Calu3 (cell line): ENCODE results near the gene MRPS9. TPM values are rescaled to one million over a fixed set of nuclear protein-coding genes. Genes with fewer than 3 reads are reported as not detected.

Experiments used
- BruUV-seq: library from RNA; stranded (reverse); fragments of 400-500 nt; replicated peaks from 2 replicates; lab custom pipeline; 2021; lab: Mats Ljungman, UMichigan
- CTCF ChIA-PET: fragments of 300-600 bp; sonication (Branson Sonifier 250); formaldehyde crosslinking; loops from one replicate; lab custom pipeline; 2022; ENCODE audit warnings: antibody characterized with exemption; lab: Charles Lee
- DNase-seq: peaks from one replicate; pipeline ENCODE4 v3.0.0; 2022
- H3K27ac Mint-ChIP-seq: one replicate; pipeline ENCODE4 v1.8.0; 2022; ENCODE audit warnings: mixed read lengths; ENCODE audit not compliant: unreplicated experiment
- H3K27me3 Mint-ChIP-seq: one replicate; pipeline ENCODE4 v1.8.0; 2022; ENCODE audit warnings: mixed read lengths; ENCODE audit not compliant: unreplicated experiment
- H3K36me3 Mint-ChIP-seq: one replicate; pipeline ENCODE4 v1.8.0; 2022; ENCODE audit warnings: mild to moderate bottlenecking, moderate library complexity, mixed read lengths; ENCODE audit not compliant: insufficient read depth, unreplicated experiment
- H3K4me1 Mint-ChIP-seq: one replicate; pipeline ENCODE4 v1.8.0; 2022; ENCODE audit warnings: mild to moderate bottlenecking, low read depth, mixed read lengths; ENCODE audit not compliant: unreplicated experiment
- H3K4me3 Mint-ChIP-seq: one replicate; pipeline ENCODE4 v1.8.0; 2022; ENCODE audit warnings: mild to moderate bottlenecking, low read depth, moderate library complexity, mixed read lengths; ENCODE audit not compliant: unreplicated experiment
- H3K9me3 Mint-ChIP-seq: one replicate; pipeline ENCODE4 v1.8.0; 2022; ENCODE audit warnings: low read depth, mixed read lengths; ENCODE audit not compliant: unreplicated experiment
- CTCF ChIP-seq: fragments of 200-600 bp; IDR thresholded peaks from one replicate; pipeline ENCODE4 v1.8.0; 2022; ENCODE audit warnings: antibody characterized with exemption; ENCODE audit not compliant: unreplicated experiment
- intact Hi-C: fragments of 100-400 bp; cut with micrococcal nuclease; formaldehyde crosslinking; loops from one replicate; pipeline ENCODE4 v1.10.0; 2022; ENCODE audit not compliant: unreplicated experiment
- total RNA-seq: library from RNA; stranded (reverse); gene quantifications from 2 replicates; pipeline ENCODE4 v1.2.3, GENCODE V29; 2022

The MRPS9 gene
- total RNA-seq, 1 experiment from 2014 or later: 33.9 TPM

DNA sequence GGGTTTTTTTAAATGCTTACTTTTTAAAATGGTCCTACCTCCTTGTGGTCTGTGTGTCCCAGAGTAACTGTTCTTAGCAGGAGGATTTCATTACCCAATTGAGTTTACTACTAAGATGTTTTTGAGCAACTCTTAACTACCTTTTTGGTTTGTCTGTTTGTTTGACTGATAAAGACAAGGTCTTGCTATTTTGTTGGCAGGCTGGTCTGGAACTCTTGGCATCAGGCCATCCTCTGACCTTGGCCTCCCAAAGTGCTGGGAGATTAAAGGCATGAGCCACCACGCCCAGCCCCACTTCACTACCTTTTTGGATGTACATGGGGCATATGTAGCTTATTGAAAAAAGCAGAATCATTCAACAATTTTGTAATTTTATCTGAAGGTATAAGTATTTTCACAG lies 14.9 kb downstream of the MRPS9 start:
- no peak overlapping the region for H3K4me3 Mint-ChIP-seq
- H3K4me1 Mint-ChIP-seq: no peaks in the 10 kb centered on the region
- peak; percentile 21 for DNase-seq
- CTCF ChIA-PET: no interaction called here
- intact Hi-C loops: no loop called here
- H3K9me3 Mint-ChIP-seq: peaks cover 2% of the 10 kb centered on the region
- H3K36me3 Mint-ChIP-seq: peaks cover 12% of the 10 kb centered on the region
- no peak overlapping the region for H3K27ac Mint-ChIP-seq
- no peak for TF ChIP-seq CTCF
- BruUV-seq: no TSS peak
- no peaks in the 10 kb centered on the region for H3K27me3 Mint-ChIP-seq

DNA sequence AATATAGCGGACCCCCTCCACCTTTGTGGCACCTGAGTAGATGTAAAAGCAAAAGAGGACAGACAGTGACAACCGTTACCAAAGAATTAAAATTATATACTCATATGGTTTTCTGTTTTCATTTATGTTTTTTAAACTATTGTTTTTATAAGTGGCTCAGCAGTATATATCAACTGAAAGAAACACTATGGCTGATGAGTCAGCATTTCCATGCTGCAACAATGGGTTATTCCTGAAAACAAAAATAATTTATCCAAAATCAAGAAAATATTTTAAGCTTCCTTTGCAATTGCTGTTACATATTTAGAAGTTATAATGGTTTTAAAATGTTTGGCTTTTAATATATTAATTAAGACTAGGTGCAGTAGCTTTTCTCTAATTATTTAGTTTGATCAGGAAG lies 17.7 kb downstream of the MRPS9 start:
- Mint-ChIP-seq H3K4me3 (no peak overlapping the region), H3K9me3 (peaks cover 2% of the 10 kb centered on the region), H3K27me3 (no peaks in the 10 kb centered on the region), H3K4me1 (no peaks in the 10 kb centered on the region), H3K27ac (no peak overlapping the region), H3K36me3 (peaks cover 12% of the 10 kb centered on the region)
- no TSS peak for BruUV-seq
- DNase-seq: no peak
- TF ChIP-seq CTCF: no peak
- CTCF ChIA-PET: no interaction called here
- intact Hi-C loops: no loop called here

- no TSS peak for BruUV-seq
- no peaks in the 10 kb centered on the region for H3K27me3 Mint-ChIP-seq
- H3K36me3 Mint-ChIP-seq: peaks cover 8% of the 10 kb centered on the region
- no peak for DNase-seq
- no peak overlapping the region for H3K4me3 Mint-ChIP-seq
- peaks cover 2% of the 10 kb centered on the region for H3K9me3 Mint-ChIP-seq
- CTCF ChIA-PET: no interaction called here
- H3K4me1 Mint-ChIP-seq: no peaks in the 10 kb centered on the region
- no peak overlapping the region for H3K27ac Mint-ChIP-seq
- intact Hi-C loops: no loop called here
- no peak for TF ChIP-seq CTCF
Observed at GRCh38 chr2:105056245-105056644, 18.4 kb downstream of the MRPS9 start.

DNA sequence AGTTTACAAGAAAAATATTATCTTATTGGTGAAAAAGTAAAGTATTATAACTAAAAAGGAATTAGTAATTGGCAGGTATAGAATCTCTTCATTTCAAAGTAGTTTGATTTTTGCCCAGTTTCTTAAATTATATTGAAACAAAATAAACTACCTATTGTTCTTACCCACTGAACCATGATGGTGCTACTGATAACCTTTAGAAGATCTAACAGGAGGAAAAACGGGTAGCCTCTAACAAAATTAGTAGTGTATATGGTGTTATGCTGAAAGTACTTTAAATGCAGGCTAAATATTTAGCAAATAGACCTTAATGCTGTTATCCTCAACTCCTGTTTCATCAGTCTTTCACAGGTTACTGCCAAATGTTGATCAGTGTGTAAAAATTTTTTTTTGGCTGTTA lies 19.1 kb downstream of the MRPS9 start:
- DNase-seq: no peak
- Mint-ChIP-seq H3K9me3 (peaks cover 2% of the 10 kb centered on the region), H3K27ac (no peak overlapping the region), H3K4me3 (no peak overlapping the region), H3K27me3 (no peaks in the 10 kb centered on the region), H3K36me3 (peaks cover 5% of the 10 kb centered on the region), H3K4me1 (no peaks in the 10 kb centered on the region)
- no peak for TF ChIP-seq CTCF
- intact Hi-C loops: no loop called here
- no TSS peak for BruUV-seq
- CTCF ChIA-PET: no interaction called here

DNA sequence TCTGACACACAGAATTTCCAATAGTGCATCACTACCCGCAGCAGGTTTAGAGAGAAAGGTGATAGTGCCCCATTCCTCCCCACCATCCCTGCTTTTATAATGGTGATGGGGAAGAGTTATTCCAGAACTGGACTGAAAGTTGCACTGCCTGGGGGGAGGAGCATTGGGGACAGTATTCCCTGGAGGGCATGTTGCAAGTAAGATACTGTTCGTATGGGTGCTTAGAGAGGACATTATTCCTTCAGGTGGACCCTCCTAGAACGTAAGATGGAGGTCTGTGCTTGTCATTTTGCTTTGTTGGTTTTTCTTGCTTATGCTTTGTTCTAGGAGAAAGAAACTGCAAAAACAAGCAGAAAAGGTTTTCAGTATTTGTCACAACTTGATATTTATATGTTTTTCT lies 23.7 kb downstream of the MRPS9 start:
- Mint-ChIP-seq H3K4me1 (no peaks in the 10 kb centered on the region), H3K9me3 (no peaks in the 10 kb centered on the region), H3K27ac (no peak overlapping the region), H3K36me3 (peaks cover under 1% of the 10 kb centered on the region), H3K27me3 (no peaks in the 10 kb centered on the region), H3K4me3 (no peak overlapping the region)
- no peak for TF ChIP-seq CTCF
- DNase-seq: no peak
- intact Hi-C loops: no loop called here
- CTCF ChIA-PET: no interaction called here
- no TSS peak for BruUV-seq
